Vagina (tissue), 2 donors: ENCODE results near the gene GABBR2. TPM values are rescaled to one million over a fixed set of nuclear protein-coding genes. Genes with fewer than 3 reads are reported as not detected.

Experiments
- DNase-seq, 2 donors: peaks; one replicate each; pipeline ENCODE4 v3.0.0-alpha.2; 2017; ENCODE audit errors: extremely low spot score in 2 of 2
- H3K27ac ChIP-seq: fragments of 200-600 bp; sonication (generic); one replicate; pipeline ENCODE4 v1.5.1; 2019
- H3K27me3 ChIP-seq: fragments of 200-600 bp; sonication (generic); one replicate; pipeline ENCODE4 v1.5.1; 2019
- H3K36me3 ChIP-seq, 2 donors: fragments of 200-600 bp; sonication (generic); one replicate each; pipeline ENCODE4 v1.5.1; 2017 to 2019
- H3K4me1 ChIP-seq: fragments of 200-600 bp; sonication (generic); one replicate; pipeline ENCODE4 v1.5.1; 2019
- H3K4me3 ChIP-seq, 2 donors: fragments of 200-600 bp; sonication (generic); 1 replicate in 1 of 2; 2 replicates in 1 of 2; pipeline ENCODE4 v1.5.1; 2016 to 2019
- H3K9me3 ChIP-seq: fragments of 200-600 bp; sonication (generic); one replicate; pipeline ENCODE4 v1.5.1; 2019
- CTCF ChIP-seq, 3 experiments: fragments of 450-650 bp in 2 of 3; fragments of 200-600 bp in 1 of 3; sonication (generic) in 1 of 3; IDR thresholded peaks; one replicate each; pipeline ENCODE4 v1.5.1; 2017 to 2019; ENCODE audit warnings: antibody characterized with exemption in 3 of 3, mild to moderate bottlenecking in 2 of 3, moderate library complexity in 2 of 3
- POLR2A ChIP-seq, 2 donors: fragments of 450-650 bp; IDR thresholded peaks; one replicate each; pipeline ENCODE4 v1.6.1; 2017; ENCODE audit warnings: antibody characterized with exemption in 2 of 2, mild to moderate bottlenecking in 2 of 2, moderate library complexity in 2 of 2
- POLR2AphosphoS5 ChIP-seq, 2 donors: sonication (generic); formaldehyde crosslinking; IDR thresholded peaks; one replicate each; pipeline ENCODE4 v1.9.0; 2017; ENCODE audit warnings: antibody characterized with exemption in 2 of 2, mild to moderate bottlenecking in 2 of 2, low read depth in 1 of 2; ENCODE audit not compliant: insufficient read depth in 1 of 2
- intact Hi-C: fragments of 100-400 bp; cut with DNase I; formaldehyde crosslinking; loops from one replicate; pipeline ENCODE4 v1.15.1; 2023
- total RNA-seq: library from RNA; depleted of rRNA; stranded (reverse); fragments of >200 nt; gene quantifications from one replicate; pipeline ENCODE4 v1.2.3, GENCODE V29; 2016

The GABBR2 gene
- total RNA-seq, 1 donor from 2014 or later, result not detected

- no peaks in the 10 kb centered on the region for H3K27me3 ChIP-seq
- H3K27ac ChIP-seq, result no peak overlapping the region
- no peaks in the 10 kb centered on the region for H3K4me1 ChIP-seq
- intact Hi-C loops, result no loop called here
- no peak for DNase-seq
- TF ChIP-seq POLR2A (IDR thresholded peaks at IDR 0.05) (no peak), POLR2AphosphoS5 (IDR thresholded peaks at IDR 0.05; ENCODE audit: insufficient read depth in 1 of 2, low read depth in 1 of 2) (no peak), CTCF (IDR thresholded peaks at IDR 0.05) (no peak)
- H3K9me3 ChIP-seq, result no peaks in the 10 kb centered on the region
- no peak overlapping the region for H3K4me3 ChIP-seq
- H3K36me3 ChIP-seq, result peaks cover 0 to 13% of the 10 kb centered on the region in 2 donors
These were observed 24.1 kb upstream of the GABBR2 start for GRCh38 chr9:98732801-98733200.

GRCh38 chr9:98732091-98732490, 23.4 kb upstream of the GABBR2 start:
- no peaks in the 10 kb centered on the region for H3K9me3 ChIP-seq
- H3K36me3 ChIP-seq, result peaks cover 0 to 13% of the 10 kb centered on the region in 2 donors
- DNase-seq, result no peak
- H3K27me3 ChIP-seq, result no peaks in the 10 kb centered on the region
- no peaks in the 10 kb centered on the region for H3K4me1 ChIP-seq
- intact Hi-C loops, result no loop called here
- no peak overlapping the region for H3K4me3 ChIP-seq
- H3K27ac ChIP-seq, result no peak overlapping the region
- no peak for TF ChIP-seq POLR2AphosphoS5 (IDR thresholded peaks at IDR 0.05; ENCODE audit: insufficient read depth in 1 of 2, low read depth in 1 of 2)
- no peak for TF ChIP-seq POLR2A (IDR thresholded peaks at IDR 0.05)
- no peak for TF ChIP-seq CTCF (IDR thresholded peaks at IDR 0.05)

- intact Hi-C loops, result no loop called here
- Histone ChIP-seq H3K9me3 (no peaks in the 10 kb centered on the region), H3K4me3 (no peak overlapping the region), H3K27me3 (no peaks in the 10 kb centered on the region), H3K36me3 (peaks cover 0 to 7% of the 10 kb centered on the region in 2 donors), H3K27ac (no peak overlapping the region), H3K4me1 (no peaks in the 10 kb centered on the region)
- DNase-seq, result no peak
- TF ChIP-seq CTCF (IDR thresholded peaks at IDR 0.05) (no peak), POLR2A (IDR thresholded peaks at IDR 0.05) (no peak), POLR2AphosphoS5 (IDR thresholded peaks at IDR 0.05; ENCODE audit: insufficient read depth in 1 of 2, low read depth in 1 of 2) (no peak)
These were observed 22.1 kb upstream of the GABBR2 start for GRCh38 chr9:98730871-98731270.

GRCh38 chr9:98728500-98728899, 19.8 kb upstream of the GABBR2 start:
- no peak for TF ChIP-seq POLR2A (IDR thresholded peaks at IDR 0.05)
- TF ChIP-seq CTCF (IDR thresholded peaks at IDR 0.05), result no peak
- TF ChIP-seq POLR2AphosphoS5 (IDR thresholded peaks at IDR 0.05; ENCODE audit: insufficient read depth in 1 of 2, low read depth in 1 of 2), result no peak
- Histone ChIP-seq H3K27ac (no peak overlapping the region), H3K36me3 (no peaks in the 10 kb centered on the region), H3K4me1 (no peaks in the 10 kb centered on the region), H3K27me3 (no peaks in the 10 kb centered on the region), H3K4me3 (no peak overlapping the region), H3K9me3 (no peaks in the 10 kb centered on the region)
- intact Hi-C loops, result no loop called here
- DNase-seq, result no peak

- Histone ChIP-seq H3K36me3 (no peaks in the 10 kb centered on the region), H3K27me3 (no peaks in the 10 kb centered on the region), H3K4me1 (no peaks in the 10 kb centered on the region), H3K9me3 (no peaks in the 10 kb centered on the region), H3K4me3 (no peak overlapping the region), H3K27ac (no peak overlapping the region)
- TF ChIP-seq CTCF (IDR thresholded peaks at IDR 0.05) (no peak), POLR2AphosphoS5 (IDR thresholded peaks at IDR 0.05; ENCODE audit: insufficient read depth in 1 of 2, low read depth in 1 of 2) (no peak), POLR2A (IDR thresholded peaks at IDR 0.05) (no peak)
- intact Hi-C loops, result no loop called here
- DNase-seq, result no peak
These were observed 18.7 kb upstream of the GABBR2 start for GRCh38 chr9:98727428-98727827.
